C4-2B (cell line): ENCODE data around the gene KRTAP10-10.

ENCODE experiments used
- H3K27ac ChIP-seq: fragments of 450-650 bp; 2 replicates; pipeline ENCODE4 v1.5.1; 2017
- CTCF ChIP-seq: fragments of 450-650 bp; conservative IDR thresholded peaks from 2 replicates; pipeline ENCODE4 v1.5.1; 2017; ENCODE audit warnings: mild to moderate bottlenecking
- ZFX ChIP-seq: fragments of 450-650 bp; IDR thresholded peaks from 2 replicates; pipeline ENCODE4 v1.6.1; 2017

The KRTAP10-10 gene

GRCh38 chr21:44687671-44688070 lies 50.5 kb downstream of the KRTAP10-10 start:
- no peak overlapping the region for H3K27ac ChIP-seq
- TF ChIP-seq CTCF (no peak), ZFX (no peak)
